Measurements from ENCODE around the gene PCIF1. TPM values are rescaled to one million over a fixed set of nuclear protein-coding genes. Genes with fewer than 3 reads are reported as not detected.

PCIF1 gene
- polyA plus RNA-seq, 3 donors = 41.0 to 54.9 (median 50.4) TPM

DNA sequence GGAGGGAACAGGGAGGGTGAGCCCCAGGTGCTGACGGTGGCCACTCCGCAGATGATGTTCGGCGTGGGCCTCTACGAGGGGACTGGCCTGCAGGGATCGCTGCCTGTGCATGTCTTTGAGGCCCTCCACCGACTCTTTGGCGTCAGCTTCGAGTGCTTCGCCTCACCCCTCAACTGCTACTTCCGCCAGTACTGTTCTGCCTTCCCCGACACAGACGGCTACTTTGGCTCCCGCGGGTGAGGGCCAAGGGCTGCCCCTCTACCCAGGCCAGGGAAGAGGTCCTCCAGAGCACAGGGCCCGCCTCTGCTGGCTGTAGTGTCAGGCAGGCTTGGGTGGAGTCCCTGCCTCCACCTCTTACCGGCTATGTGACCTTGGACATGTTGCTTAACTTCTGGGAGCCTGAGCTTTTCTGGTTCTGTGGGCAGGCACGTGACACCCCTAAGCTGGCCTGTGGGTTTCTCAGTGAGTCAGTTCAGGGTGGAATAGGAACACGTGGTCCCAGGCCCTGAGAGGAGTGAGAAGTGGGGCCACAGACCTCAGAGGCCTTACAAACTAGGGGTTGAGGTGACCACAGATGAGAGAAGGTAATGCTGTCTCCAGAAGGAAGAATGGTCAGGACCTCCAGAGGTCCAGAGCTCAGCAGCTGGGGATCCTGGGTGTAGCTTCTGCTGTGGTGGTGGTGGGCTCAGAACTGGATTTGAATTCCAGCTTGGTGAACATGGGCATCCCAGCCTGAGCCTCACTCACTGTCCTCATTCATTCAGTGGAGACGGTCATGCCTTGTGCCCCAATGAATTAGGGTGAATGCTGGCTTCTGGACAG, 11.9 kb downstream of the PCIF1 start:
- Mint-ChIP-seq H3K9me3 (no peaks in the 10 kb centered on the region), H3K4me1 (peaks cover 36% of the 10 kb centered on the region), H3K36me3 (peaks cover 77 to 95% of the 10 kb centered on the region in 2 donors), H3K4me3 (peak overlapping the region in 1 of 2 donors; percentile 21), H3K27me3 (ENCODE audit: low read depth in 3 of 3) (no peaks in the 10 kb centered on the region), H3K27ac (peak overlapping the region; percentile 89 to 99 (median 98))
- TF ChIP-seq, protein P1, sequence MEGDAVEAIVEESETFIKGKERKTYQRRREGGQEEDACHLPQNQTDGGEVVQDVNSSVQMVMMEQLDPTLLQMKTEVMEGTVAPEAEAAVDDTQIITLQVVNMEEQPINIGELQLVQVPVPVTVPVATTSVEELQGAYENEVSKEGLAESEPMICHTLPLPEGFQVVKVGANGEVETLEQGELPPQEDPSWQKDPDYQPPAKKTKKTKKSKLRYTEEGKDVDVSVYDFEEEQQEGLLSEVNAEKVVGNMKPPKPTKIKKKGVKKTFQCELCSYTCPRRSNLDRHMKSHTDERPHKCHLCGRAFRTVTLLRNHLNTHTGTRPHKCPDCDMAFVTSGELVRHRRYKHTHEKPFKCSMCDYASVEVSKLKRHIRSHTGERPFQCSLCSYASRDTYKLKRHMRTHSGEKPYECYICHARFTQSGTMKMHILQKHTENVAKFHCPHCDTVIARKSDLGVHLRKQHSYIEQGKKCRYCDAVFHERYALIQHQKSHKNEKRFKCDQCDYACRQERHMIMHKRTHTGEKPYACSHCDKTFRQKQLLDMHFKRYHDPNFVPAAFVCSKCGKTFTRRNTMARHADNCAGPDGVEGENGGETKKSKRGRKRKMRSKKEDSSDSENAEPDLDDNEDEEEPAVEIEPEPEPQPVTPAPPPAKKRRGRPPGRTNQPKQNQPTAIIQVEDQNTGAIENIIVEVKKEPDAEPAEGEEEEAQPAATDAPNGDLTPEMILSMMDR (IDR thresholded peaks at IDR 0.05) = no peak
- 51% methylated on average over 20 of the region's 20 CpGs for WGBS (ENCODE audit: insufficient coverage)
- Histone ChIP-seq H3K36me3 (replicated peaks in 1 of 2; ENCODE audit: control insufficient read depth in 1 of 2, insufficient read depth in 2 of 2, low read length in 2 of 2) (peaks cover 74 to 96% of the 10 kb centered on the region in 2 donors), H3K27ac (ENCODE audit: low read depth in 1 of 2, low read length in 2 of 2) (peak overlapping the region; percentile 75 to 92), H3K27me3 (ENCODE audit: control insufficient read depth in 2 of 2, insufficient read depth in 2 of 2, low read length in 2 of 2) (no peaks in the 10 kb centered on the region), H3K79me2 (ENCODE audit: insufficient read depth, low read length) (no peaks in the 10 kb centered on the region), H3K4me1 (ENCODE audit: control insufficient read depth in 1 of 2, insufficient read depth in 2 of 2, low read length in 2 of 2) (peaks cover 40 to 50% of the 10 kb centered on the region in 2 donors), H3K9ac (ENCODE audit: insufficient read depth, low read length, poor library complexity, severe bottlenecking) (peak overlapping the region; percentile 7), H2AFZ (ENCODE audit: insufficient read depth, low read depth, low read length, poor library complexity, severe bottlenecking) (no peak overlapping the region), H4K20me1 (ENCODE audit: insufficient read depth, low read length) (peaks cover 49% of the 10 kb centered on the region), H3K9me3 (replicated peaks in 1 of 2; ENCODE audit: control insufficient read depth in 1 of 2, insufficient read depth in 1 of 2, low read length in 2 of 2) (no peaks in the 10 kb centered on the region), H3K4me3 (replicated peaks in 1 of 3; ENCODE audit: low read depth in 2 of 3, low read length in 3 of 3) (no peak overlapping the region), H3K4me2 (replicated peaks; ENCODE audit: extremely low read depth, low read length, poor library complexity, severe bottlenecking) (no peak overlapping the region)
- peak; percentile 57 to 99 (median 95) for DNase-seq
- intact Hi-C loops (cut with micrococcal nuclease) = no loop called here

DNA sequence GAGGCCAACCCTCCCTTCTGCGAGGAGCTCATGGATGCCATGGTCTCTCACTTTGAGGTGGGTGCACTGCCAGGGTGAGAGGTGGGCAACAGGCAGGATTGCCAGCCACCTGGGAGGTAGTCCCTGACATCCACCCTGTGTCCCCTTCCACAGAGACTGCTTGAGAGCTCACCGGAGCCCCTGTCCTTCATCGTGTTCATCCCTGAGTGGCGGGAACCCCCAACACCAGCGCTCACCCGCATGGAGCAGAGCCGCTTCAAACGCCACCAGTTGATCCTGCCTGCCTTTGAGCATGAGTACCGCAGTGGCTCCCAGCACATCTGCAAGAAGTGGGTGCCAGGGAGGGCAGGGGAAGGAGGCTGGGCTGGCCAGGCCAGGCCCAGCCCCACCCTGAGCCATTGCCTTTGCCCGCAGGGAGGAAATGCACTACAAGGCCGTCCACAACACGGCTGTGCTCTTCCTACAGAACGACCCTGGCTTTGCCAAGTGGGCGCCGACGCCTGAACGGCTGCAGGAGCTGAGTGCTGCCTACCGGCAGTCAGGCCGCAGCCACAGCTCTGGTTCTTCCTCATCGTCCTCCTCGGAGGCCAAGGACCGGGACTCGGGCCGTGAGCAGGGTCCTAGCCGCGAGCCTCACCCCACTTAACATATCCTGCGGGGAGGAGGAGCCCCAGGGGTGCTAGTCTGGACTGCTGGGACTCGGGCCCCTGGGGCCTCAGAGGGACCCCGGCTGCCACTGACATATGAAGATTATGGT, 12.8 kb downstream of the PCIF1 start:
- H3K9me3 ChIP-seq (replicated peaks in 1 of 2; ENCODE audit: control insufficient read depth in 1 of 2, insufficient read depth in 1 of 2, low read length in 2 of 2) = no peaks in the 10 kb centered on the region
- 85% methylated on average over 16 of the region's 29 CpGs for WGBS (ENCODE audit: insufficient coverage)
- Mint-ChIP-seq H3K4me3 (no peak overlapping the region), H3K4me1 (peaks cover 36% of the 10 kb centered on the region), H3K9me3 (no peaks in the 10 kb centered on the region), H3K27ac (peak overlapping the region; percentile 42 to 99 (median 97)), H3K27me3 (ENCODE audit: low read depth in 3 of 3) (no peaks in the 10 kb centered on the region), H3K36me3 (peaks cover 86 to 95% of the 10 kb centered on the region in 2 donors)
- no peaks in the 10 kb centered on the region for H3K79me2 ChIP-seq (ENCODE audit: insufficient read depth, low read length)
- H3K4me3 ChIP-seq (replicated peaks in 1 of 3; ENCODE audit: low read depth in 2 of 3, low read length in 3 of 3) = no peak overlapping the region
- intact Hi-C loops (cut with micrococcal nuclease) = no loop called here
- H3K4me2 ChIP-seq (replicated peaks; ENCODE audit: extremely low read depth, low read length, poor library complexity, severe bottlenecking) = no peak overlapping the region
- peaks cover 53% of the 10 kb centered on the region for H4K20me1 ChIP-seq (ENCODE audit: insufficient read depth, low read length)
- H3K9ac ChIP-seq (ENCODE audit: insufficient read depth, low read length, poor library complexity, severe bottlenecking) = no peak overlapping the region
- TF ChIP-seq, protein P1 (IDR thresholded peaks at IDR 0.05) = no peak
- H2AFZ ChIP-seq (ENCODE audit: insufficient read depth, low read depth, low read length, poor library complexity, severe bottlenecking) = no peak overlapping the region
- peaks cover 40 to 50% of the 10 kb centered on the region in 2 donors for H3K4me1 ChIP-seq (ENCODE audit: control insufficient read depth in 1 of 2, insufficient read depth in 2 of 2, low read length in 2 of 2)
- peak in 1 of 3 donors; percentile 9 for DNase-seq
- H3K36me3 ChIP-seq (replicated peaks in 1 of 2; ENCODE audit: control insufficient read depth in 1 of 2, insufficient read depth in 2 of 2, low read length in 2 of 2) = peaks cover 78 to 100% of the 10 kb centered on the region in 2 donors
- peak overlapping the region; percentile 75 to 92 for H3K27ac ChIP-seq (ENCODE audit: low read depth in 1 of 2, low read length in 2 of 2)
- H3K27me3 ChIP-seq (ENCODE audit: control insufficient read depth in 2 of 2, insufficient read depth in 2 of 2, low read length in 2 of 2) = no peaks in the 10 kb centered on the region

Measured in CD14-positive monocyte (primary cell).